PFSK-1 (cell line): ENCODE data around the gene AHR.

Source experiments
- FOXP2 ChIP-seq: optimal IDR thresholded peaks from 2 replicates; pipeline ENCODE3; 2011; ENCODE audit warnings: borderline replicate concordance, control low read depth, inconsistent platforms; ENCODE audit not compliant: insufficient read depth; ENCODE audit errors: extremely low read length, extremely low read depth
- POLR2AphosphoS5 ChIP-seq: IDR thresholded peaks from 2 replicates; pipeline ENCODE4 v1.6.1; 2012; ENCODE audit warnings: low read depth, mild to moderate bottlenecking, control low read depth, low read length, moderate library complexity
- SIN3A ChIP-seq: IDR thresholded peaks from 2 replicates; pipeline ENCODE4 v1.6.1; 2012; ENCODE audit warnings: mild to moderate bottlenecking, low read length, moderate library complexity, borderline replicate concordance; ENCODE audit not compliant: insufficient read depth
- TAF1 ChIP-seq: IDR thresholded peaks from 2 replicates; pipeline ENCODE4 v1.6.1; 2012; ENCODE audit warnings: low read length, control low read depth, borderline replicate concordance; ENCODE audit not compliant: insufficient read depth
- TF ChIP-seq, protein P1 (sequence below), 2 experiments: IDR thresholded peaks; 2 replicates each; pipeline versions ENCODE4 v1.6.1 to v1.8.0; 2011 to 2012; ENCODE audit warnings: low read depth in 2 of 2, low read length in 2 of 2, control low read depth in 1 of 2, inconsistent platforms in 1 of 2, mild to moderate bottlenecking in 1 of 2, moderate library complexity in 1 of 2; ENCODE audit not compliant: insufficient read depth in 1 of 2

The AHR gene

DNA sequence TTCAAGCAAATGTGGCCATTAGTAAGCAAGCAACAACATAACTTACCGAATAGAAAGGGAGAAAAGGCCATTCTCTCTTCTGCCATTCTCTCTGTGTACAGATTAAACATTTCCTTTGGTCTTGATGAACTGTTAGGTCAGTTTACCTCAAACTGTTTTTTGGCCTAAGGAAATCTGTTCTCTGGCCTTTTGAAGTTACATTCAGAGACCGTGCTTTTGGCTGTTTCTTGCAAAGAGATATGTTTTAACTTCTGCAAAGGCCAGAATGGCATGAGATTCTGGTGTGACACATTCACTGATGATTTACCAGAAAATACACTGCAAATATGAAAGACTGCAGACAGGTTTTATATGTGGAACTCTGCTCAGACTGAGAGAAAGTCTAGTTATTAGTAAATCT is 22.2 kb downstream of the AHR start:
- TF ChIP-seq, protein P1, sequence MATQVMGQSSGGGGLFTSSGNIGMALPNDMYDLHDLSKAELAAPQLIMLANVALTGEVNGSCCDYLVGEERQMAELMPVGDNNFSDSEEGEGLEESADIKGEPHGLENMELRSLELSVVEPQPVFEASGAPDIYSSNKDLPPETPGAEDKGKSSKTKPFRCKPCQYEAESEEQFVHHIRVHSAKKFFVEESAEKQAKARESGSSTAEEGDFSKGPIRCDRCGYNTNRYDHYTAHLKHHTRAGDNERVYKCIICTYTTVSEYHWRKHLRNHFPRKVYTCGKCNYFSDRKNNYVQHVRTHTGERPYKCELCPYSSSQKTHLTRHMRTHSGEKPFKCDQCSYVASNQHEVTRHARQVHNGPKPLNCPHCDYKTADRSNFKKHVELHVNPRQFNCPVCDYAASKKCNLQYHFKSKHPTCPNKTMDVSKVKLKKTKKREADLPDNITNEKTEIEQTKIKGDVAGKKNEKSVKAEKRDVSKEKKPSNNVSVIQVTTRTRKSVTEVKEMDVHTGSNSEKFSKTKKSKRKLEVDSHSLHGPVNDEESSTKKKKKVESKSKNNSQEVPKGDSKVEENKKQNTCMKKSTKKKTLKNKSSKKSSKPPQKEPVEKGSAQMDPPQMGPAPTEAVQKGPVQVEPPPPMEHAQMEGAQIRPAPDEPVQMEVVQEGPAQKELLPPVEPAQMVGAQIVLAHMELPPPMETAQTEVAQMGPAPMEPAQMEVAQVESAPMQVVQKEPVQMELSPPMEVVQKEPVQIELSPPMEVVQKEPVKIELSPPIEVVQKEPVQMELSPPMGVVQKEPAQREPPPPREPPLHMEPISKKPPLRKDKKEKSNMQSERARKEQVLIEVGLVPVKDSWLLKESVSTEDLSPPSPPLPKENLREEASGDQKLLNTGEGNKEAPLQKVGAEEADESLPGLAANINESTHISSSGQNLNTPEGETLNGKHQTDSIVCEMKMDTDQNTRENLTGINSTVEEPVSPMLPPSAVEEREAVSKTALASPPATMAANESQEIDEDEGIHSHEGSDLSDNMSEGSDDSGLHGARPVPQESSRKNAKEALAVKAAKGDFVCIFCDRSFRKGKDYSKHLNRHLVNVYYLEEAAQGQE (IDR thresholded peaks at IDR 0.05; ENCODE audit: insufficient read depth in 1 of 2, low read depth in 2 of 2, low read length in 2 of 2), result no peak
- TF ChIP-seq SIN3A (no peak), POLR2AphosphoS5 (no peak), TAF1 (no peak), FOXP2 (no peak)

GRCh38 chr7:17325364-17325763 is 26.9 kb downstream of the AHR start:
- TF ChIP-seq POLR2AphosphoS5 (no peak), TAF1 (no peak), FOXP2 (no peak), SIN3A (no peak)
- TF ChIP-seq, protein P1 (IDR thresholded peaks at IDR 0.05; ENCODE audit: insufficient read depth in 1 of 2, low read depth in 2 of 2, low read length in 2 of 2), result no peak

GRCh38 chr7:17326378-17326777 is 27.9 kb downstream of the AHR start:
- TF ChIP-seq FOXP2 (no peak), TAF1 (no peak), SIN3A (no peak), POLR2AphosphoS5 (no peak)
- TF ChIP-seq, protein P1 (IDR thresholded peaks at IDR 0.05; ENCODE audit: insufficient read depth in 1 of 2, low read depth in 2 of 2, low read length in 2 of 2), result no peak

DNA sequence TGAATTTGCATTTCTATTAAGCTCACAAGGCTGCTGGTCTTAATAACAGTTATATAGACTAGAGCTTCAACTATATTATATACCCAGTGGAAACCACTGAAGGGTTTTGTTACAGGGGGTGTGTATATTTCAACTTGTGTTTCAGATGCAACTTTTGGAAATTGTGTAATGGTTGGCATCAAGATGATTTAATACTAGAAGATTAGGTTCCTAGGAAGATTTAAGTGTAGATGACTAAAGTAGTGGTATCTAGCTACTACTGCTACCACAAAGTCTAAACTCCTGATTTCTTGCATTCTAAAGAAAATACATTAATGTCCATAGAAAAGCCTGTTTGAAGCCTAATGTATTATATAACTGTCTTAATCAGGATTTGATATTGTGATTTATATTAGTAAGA is 30.2 kb downstream of the AHR start:
- no peak for TF ChIP-seq POLR2AphosphoS5
- TF ChIP-seq FOXP2, result no peak
- TF ChIP-seq, protein P1 (IDR thresholded peaks at IDR 0.05; ENCODE audit: insufficient read depth in 1 of 2, low read depth in 2 of 2, low read length in 2 of 2), result no peak
- TF ChIP-seq TAF1, result no peak
- TF ChIP-seq SIN3A, result no peak

GRCh38 chr7:17329440-17329839 is 31.0 kb downstream of the AHR start:
- TF ChIP-seq, protein P1 (IDR thresholded peaks at IDR 0.05; ENCODE audit: insufficient read depth in 1 of 2, low read depth in 2 of 2, low read length in 2 of 2), result no peak
- TF ChIP-seq POLR2AphosphoS5, result no peak
- no peak for TF ChIP-seq SIN3A
- TF ChIP-seq TAF1, result no peak
- TF ChIP-seq FOXP2, result no peak
